GM12892 (cell line): ENCODE results near the gene NSL1.

Source experiments
- DNase-seq: peaks from one replicate; pipeline ENCODE4 v3.0.0; 2011; ENCODE audit not compliant: insufficient read length
- FAIRE-seq: peaks from 2 replicates; lab custom pipeline; 2011; peaks lifted over from hg19 to GRCh38; lab: Jason Lieb, UNC
- POLR2A ChIP-seq: IDR thresholded peaks from 2 replicates; pipeline ENCODE4 v1.6.1; 2011; ENCODE audit warnings: low read depth, low read length, control low read depth
- POLR2AphosphoS5 ChIP-seq: IDR thresholded peaks from 2 replicates; pipeline ENCODE4 v1.6.1; 2011; ENCODE audit warnings: low read depth, low read length, control low read depth
- TAF1 ChIP-seq: IDR thresholded peaks from 2 replicates; pipeline ENCODE4 v1.6.1; 2011; ENCODE audit warnings: low read depth, mild to moderate bottlenecking, control low read depth, low read length, borderline replicate concordance

Gene NSL1

DNA sequence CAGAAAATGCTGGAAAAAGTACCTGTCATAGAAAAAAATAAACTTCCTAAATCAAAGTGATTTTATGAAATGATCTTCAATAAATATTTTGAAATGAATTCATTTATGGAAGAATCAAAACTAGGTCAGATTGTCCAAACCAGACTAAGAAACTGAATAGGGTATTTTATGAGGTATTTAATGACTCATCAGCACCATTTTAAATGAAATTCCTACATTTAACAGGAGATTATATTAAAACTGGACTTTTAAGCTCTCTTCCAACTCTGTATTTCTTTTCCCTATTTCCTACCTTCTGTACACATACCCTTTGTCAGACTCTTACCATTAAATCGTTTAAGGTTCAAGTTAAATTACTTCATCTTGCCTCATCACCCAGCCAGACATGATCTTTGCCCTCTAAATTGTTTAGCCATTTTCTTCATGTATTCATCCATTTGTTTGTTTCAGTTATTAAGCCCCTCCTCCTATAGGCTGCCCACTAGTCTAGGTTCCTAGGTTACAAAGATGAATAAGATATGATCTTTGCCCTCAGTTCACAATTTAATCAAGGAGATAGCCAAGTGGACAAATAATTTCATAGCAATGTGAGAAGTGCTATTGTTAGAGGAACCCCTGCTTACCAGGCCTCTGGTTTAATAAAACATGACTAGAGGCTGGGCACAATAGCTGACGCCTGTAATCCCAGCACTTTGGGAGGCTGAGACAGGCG is 25.1 kb upstream of the NSL1 start:
- DNase-seq = no peak
- FAIRE-seq = no peak
- TF ChIP-seq TAF1 (no peak), POLR2AphosphoS5 (no peak), POLR2A (no peak)

DNA sequence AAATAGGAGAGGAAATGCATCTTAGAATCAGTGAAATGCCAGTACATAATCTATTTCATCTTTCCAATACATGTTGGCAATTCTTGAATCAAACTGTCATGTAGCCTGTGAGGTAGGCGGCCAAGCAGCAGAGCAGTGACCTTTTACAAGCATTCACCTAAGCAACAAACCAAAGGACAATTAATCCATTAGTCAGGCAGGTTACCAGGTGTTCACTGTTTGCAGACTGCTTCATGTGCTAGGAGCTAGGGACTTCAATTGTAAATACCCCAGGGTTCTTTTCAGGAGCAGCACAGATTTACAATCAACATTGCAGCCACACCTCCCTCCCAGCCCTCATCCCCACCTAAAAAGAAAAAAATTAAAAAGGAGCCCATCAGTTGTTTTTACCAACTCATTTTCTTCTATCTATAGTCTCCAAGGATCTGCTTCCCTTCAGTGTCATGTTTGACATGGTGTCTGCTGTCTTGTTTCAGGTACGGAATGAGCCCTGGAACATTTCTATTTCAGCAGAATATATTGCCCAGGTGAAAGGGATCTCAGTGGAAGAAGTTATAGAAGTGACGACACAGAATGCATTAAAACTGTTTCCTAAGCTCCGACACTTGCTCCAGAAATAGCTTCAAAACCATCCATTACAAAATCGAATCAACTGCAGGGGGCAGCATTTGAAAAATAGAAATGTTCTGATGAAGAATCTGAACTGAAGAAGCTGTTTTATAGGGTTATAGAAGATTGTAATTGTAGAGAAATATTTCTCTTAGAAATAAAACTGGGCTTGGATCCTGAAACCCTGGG is 23.2 kb upstream of the NSL1 start:
- FAIRE-seq (no peak), DNase-seq (no peak)

DNA sequence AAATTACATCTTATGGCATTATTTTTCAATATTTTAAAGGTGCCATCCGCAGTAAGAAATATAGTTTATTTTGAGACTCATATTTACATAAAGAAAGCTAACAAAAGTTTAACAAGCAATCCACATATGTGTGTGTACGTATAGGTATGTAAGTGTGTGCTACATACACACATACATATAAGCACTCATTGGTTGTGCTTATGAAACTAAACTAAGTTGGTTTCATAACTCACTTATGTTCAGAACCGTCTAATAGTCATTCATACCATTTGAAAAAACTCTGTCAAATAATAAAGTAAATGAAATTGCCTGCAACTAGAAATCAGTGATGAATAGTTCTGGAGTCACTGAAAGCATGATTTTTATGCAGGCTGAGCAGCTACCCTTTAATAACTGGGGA is 14.2 kb upstream of the NSL1 start:
- DNase-seq (no peak), FAIRE-seq (peak; percentile 51)
- no peak for TF ChIP-seq POLR2AphosphoS5
- no peak for TF ChIP-seq POLR2A
- TF ChIP-seq TAF1 = no peak

More for the DNA sequence above, 23.2 kb upstream of the NSL1 start:
- TF ChIP-seq POLR2A (no peak), TAF1 (no peak), POLR2AphosphoS5 (no peak)

DNA sequence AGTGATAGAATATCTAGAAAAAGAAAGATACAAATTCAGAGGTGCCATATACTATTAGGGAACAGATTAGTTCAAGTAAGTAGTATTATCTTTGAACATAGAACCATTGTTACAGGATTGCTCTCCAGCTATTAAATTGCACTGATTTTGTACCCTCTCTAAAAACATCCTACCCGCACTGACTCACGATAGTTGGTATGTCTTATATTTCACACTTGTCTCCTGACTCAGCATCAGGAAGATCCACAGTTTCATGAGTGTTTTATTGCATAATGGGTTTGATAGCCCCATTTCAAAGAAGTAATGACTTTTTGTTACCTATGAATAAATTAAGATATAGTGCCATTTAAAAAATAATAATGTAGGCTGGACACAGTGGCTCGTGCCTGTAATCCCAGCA is 6.1 kb upstream of the NSL1 start:
- TF ChIP-seq TAF1 (no peak), POLR2A (no peak), POLR2AphosphoS5 (no peak)
- DNase-seq (no peak), FAIRE-seq (no peak)

DNA sequence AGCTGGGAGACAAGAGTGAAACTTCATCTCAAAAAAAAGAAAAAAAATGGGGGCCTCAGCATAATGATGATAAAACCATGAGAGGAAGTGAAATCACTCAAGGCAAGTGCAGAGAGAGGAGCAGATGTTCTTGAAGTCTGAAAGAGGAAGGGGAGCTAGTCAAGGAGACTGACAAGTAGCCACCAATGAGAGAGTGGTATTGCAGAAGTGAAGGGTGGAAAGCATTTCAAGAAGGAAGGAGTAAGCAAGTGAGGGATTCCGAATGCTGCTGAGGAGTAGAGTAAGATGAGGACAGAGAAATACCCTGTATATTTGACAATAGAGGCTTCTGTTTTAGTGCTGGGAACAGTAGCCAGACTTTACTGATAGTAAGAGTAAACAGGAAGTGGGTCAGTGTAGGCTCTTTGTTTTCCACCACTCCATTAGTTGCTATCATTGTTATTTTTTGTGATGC is 3.0 kb upstream of the NSL1 start:
- FAIRE-seq = peak; percentile 75
- TF ChIP-seq POLR2A (peak; percentile 44; the same call in 1 of the 2 replicates), TAF1 (no peak), POLR2AphosphoS5 (peak; percentile 71)
- DNase-seq = peak; percentile 32

DNA sequence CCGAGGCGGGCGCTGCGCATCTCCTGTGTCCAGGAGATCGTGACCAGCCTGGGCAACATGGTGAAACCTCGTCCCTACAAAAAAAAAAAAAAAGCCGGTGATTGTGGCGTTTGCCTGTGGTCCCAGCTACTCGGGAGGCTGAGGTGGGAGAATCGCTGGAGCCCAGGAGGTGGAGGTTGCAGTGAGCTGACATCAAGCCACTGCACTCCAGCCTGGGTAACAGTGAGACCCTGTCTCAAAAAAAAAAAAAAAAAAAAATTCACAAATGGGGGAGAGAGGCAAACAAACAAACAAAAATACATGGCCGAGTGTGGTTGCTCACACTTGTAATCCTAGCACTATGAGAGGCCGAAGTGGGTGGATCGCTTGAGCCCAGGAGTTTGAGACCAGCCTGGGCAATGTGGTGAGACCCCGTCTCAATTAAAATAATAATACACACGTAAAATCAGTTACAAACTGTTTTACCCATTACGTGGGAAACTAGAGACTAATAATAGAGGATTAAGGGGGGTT is 875 bp upstream of the NSL1 start:
- DNase-seq = no peak
- FAIRE-seq = no peak
- TF ChIP-seq TAF1 = no peak

DNA sequence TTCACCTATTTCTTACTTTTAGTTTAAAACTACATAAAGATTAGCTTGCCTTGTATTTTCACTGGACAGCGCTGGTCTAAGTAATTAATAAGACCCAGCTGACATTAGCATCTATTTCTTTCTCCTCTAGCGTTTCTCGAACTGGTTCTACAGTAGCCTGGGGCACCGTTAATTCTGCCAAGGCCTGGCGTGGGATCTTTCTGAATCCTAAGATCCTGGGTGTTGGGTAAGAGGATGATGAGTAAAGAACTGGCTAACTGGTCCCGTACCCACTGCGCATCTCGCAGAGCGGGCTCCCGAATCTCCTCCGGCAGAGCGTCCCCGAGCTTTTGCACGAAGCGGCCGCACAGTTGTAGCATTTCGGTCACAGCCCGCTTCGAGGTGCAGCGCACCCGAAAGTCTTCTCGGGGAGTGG is 309 bp downstream of the NSL1 start:
- TF ChIP-seq TAF1 (no peak), POLR2A (no peak), POLR2AphosphoS5 (no peak)
- DNase-seq (peak; percentile 42), FAIRE-seq (no peak)

DNA sequence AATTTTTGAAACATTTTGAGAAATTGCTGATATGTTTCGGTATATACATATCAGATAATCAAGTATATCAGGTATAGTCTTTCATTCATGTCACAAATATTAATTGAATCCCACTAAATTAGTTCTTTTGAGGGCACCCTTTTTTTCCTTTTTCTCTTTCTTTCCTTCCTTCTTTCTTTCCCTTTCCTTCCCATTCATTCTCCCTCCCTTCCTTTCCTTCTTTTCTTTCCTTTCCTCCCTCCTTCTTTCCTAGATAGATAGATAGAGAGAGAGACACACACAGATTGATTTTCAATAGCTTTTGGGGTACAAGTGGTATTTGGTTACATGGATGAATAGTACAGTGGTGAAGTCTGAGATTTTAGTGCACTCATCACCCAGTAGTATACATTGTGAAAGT is 5.7 kb downstream of the NSL1 start:
- no peak for FAIRE-seq
- no peak for DNase-seq
- TF ChIP-seq TAF1 (no peak), POLR2AphosphoS5 (no peak), POLR2A (no peak)

DNA sequence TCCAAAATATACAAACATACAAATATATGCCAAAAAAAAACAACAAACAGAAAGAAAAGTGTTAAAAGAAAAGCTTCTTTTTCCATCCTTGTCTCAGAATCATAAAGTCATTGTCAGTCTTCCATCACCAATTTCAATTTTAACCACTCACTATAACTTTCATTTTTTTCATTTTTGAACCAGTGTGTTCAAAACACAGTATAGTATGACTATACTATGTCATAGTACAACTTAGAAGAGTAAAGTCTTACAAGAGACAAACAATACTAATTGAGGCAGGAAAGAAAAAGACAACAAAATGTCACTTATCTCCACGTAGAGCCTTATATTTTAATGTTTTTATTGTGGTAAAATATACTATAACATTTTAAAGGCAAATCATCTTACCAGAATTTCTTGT is 7.6 kb downstream of the NSL1 start:
- DNase-seq (no peak), FAIRE-seq (no peak)
- TF ChIP-seq POLR2A = no peak
- no peak for TF ChIP-seq TAF1
- no peak for TF ChIP-seq POLR2AphosphoS5

DNA sequence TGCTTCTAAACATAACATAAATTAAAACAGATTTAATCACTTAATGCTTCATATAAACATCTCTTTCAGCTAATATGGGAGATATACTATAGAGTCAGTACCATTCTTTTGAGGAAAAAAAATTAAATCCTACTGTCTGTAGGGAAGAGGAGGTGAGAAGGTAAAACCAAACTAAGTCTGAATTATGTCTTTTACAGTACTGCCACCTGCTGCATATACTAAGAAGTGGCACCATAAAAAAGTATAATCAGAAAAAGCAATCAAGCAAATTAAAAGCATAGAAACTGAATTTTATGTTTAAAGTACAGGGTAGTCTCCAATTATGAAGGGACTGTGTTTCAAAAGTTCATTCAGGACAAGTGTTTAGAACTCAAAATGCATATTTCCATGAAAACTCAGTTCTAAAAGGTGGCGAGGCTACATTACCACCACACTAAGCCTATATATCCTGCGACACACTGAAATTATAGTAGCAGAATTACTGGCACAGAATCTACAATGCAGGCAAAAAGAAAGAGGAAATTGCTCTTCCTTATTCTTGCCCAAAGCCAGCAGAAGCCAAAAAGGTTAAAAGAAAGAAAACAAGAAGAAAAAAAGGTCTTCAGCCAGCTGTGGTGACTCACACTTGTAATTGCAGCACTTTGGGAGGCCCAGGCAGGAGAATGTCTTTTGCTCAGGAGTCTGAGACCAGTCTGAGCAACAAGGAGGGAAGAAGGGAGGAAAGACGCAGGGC is 9.0 kb downstream of the NSL1 start:
- TF ChIP-seq POLR2A = no peak
- no peak for TF ChIP-seq TAF1
- no peak for TF ChIP-seq POLR2AphosphoS5
- FAIRE-seq = peak; percentile 24
- no peak for DNase-seq

DNA sequence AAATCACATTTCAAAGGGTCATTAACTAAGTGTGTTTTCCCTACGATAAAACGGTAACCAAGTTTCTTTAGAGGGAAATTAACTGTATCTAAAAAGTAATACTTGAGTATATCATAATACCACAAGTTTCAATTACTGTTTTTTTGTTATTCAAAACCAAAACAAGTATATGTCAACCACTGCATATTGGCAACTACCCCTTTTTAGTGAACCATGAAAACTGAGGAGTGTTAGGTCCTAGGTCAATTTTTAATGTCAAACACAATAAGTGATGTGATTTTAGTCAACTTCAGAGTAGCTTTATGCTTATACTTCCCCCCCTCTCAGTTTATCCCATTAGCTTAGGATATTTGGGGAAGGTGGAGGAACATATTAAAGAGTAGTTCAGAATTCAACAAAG is 10.4 kb downstream of the NSL1 start:
- DNase-seq = no peak
- no peak for FAIRE-seq
- no peak for TF ChIP-seq TAF1
- no peak for TF ChIP-seq POLR2A
- no peak for TF ChIP-seq POLR2AphosphoS5
